HepG2 (cell line): ENCODE data around the gene SECTM1. TPM values are rescaled to one million over a fixed set of nuclear protein-coding genes. Genes with fewer than 3 reads are reported as not detected.

Source experiments
- AKAP8 ChIP-seq: sonication (generic); formaldehyde crosslinking; IDR thresholded peaks from 2 replicates; pipeline ENCODE4 v1.5.1; 2020; ENCODE audit warnings: mild to moderate bottlenecking, missing genetic modification reagents
- ARHGAP35 ChIP-seq: sonication (generic); formaldehyde crosslinking; IDR thresholded peaks from 2 replicates; pipeline ENCODE4 v1.9.0; 2022; ENCODE audit warnings: mild to moderate bottlenecking, inconsistent platforms, moderate library complexity, missing genetic modification reagents, borderline replicate concordance
- ATRX ChIP-seq: sonication (generic); formaldehyde crosslinking; IDR thresholded peaks from 2 replicates; pipeline ENCODE4 v1.4.0; 2020; ENCODE audit warnings: missing genetic modification reagents, borderline replicate concordance
- DPF2 ChIP-seq: sonication (generic); formaldehyde crosslinking; IDR thresholded peaks from 2 replicates; pipeline ENCODE4 v1.4.0; 2020; ENCODE audit warnings: mild to moderate bottlenecking, low read depth, missing genetic modification reagents, borderline replicate concordance
- KDM3A ChIP-seq: IDR thresholded peaks from 2 replicates; pipeline ENCODE4 v1.6.1; 2018; ENCODE audit warnings: low read depth, missing compliant biosample characterization
- MBD4 ChIP-seq: IDR thresholded peaks from 2 replicates; pipeline ENCODE4 v1.6.1; 2012; ENCODE audit warnings: low read length, inconsistent platforms, borderline replicate concordance
- MED8 ChIP-seq: sonication (generic); formaldehyde crosslinking; IDR thresholded peaks from 2 replicates; pipeline ENCODE4 v1.8.1; 2023; ENCODE audit warnings: mild to moderate bottlenecking, missing genetic modification reagents; ENCODE audit not compliant: insufficient replicate concordance
- MXD4 ChIP-seq: IDR thresholded peaks from 2 replicates; pipeline ENCODE4 v1.6.1; 2016; ENCODE audit warnings: mild to moderate bottlenecking, missing biosample characterization, missing genetic modification reagents
- NCOA5 ChIP-seq: sonication (generic); formaldehyde crosslinking; IDR thresholded peaks from 2 replicates; pipeline ENCODE4 v1.4.0; 2020; ENCODE audit warnings: missing genetic modification reagents
- PHF21A ChIP-seq: sonication (generic); formaldehyde crosslinking; IDR thresholded peaks from 2 replicates; pipeline ENCODE4 v1.5.0; 2020; ENCODE audit warnings: mild to moderate bottlenecking, missing genetic modification reagents
- TAF15 ChIP-seq: fragments of 200-400 bp; formaldehyde crosslinking; IDR thresholded peaks from one replicate; pipeline ENCODE4 v1.6.1; 2018; ENCODE audit warnings: mild to moderate bottlenecking, low read depth, low read length; ENCODE audit not compliant: poor library complexity, severe bottlenecking
- YEATS2 ChIP-seq: sonication (generic); formaldehyde crosslinking; IDR thresholded peaks from 2 replicates; pipeline ENCODE4 v1.4.0; 2020; ENCODE audit warnings: missing genetic modification reagents, borderline replicate concordance
- ZBTB10 ChIP-seq: sonication (generic); formaldehyde crosslinking; IDR thresholded peaks from 2 replicates; pipeline ENCODE4 v1.4.0; 2020; ENCODE audit warnings: missing genetic modification reagents, borderline replicate concordance
- ZBTB26 ChIP-seq: IDR thresholded peaks from 2 replicates; pipeline ENCODE4 v1.6.1; 2016; ENCODE audit warnings: missing compliant biosample characterization, missing genetic modification reagents, borderline replicate concordance
- ZBTB44 ChIP-seq: sonication (generic); formaldehyde crosslinking; IDR thresholded peaks from 2 replicates; pipeline ENCODE4 v1.4.0; 2020; ENCODE audit warnings: missing genetic modification reagents
- ZFP91 ChIP-seq: sonication (generic); formaldehyde crosslinking; IDR thresholded peaks from 2 replicates; pipeline ENCODE4 v1.9.0; 2022; ENCODE audit warnings: missing genetic modification reagents, mild to moderate bottlenecking, borderline replicate concordance
- ZKSCAN8 ChIP-seq: IDR thresholded peaks from 2 replicates; pipeline ENCODE4 v1.6.1; 2016; ENCODE audit warnings: borderline replicate concordance, missing genetic modification reagents, missing compliant biosample characterization
- ZNF12 ChIP-seq: sonication (generic); formaldehyde crosslinking; IDR thresholded peaks from 2 replicates; pipeline ENCODE4 v1.5.0; 2020; ENCODE audit warnings: missing genetic modification reagents
- ZNF225 ChIP-seq: sonication (generic); formaldehyde crosslinking; IDR thresholded peaks from 2 replicates; pipeline ENCODE4 v1.4.0; 2020; ENCODE audit warnings: mild to moderate bottlenecking, missing genetic modification reagents
- ZNF432 ChIP-seq: sonication (generic); formaldehyde crosslinking; IDR thresholded peaks from 2 replicates; pipeline ENCODE4 v1.5.0; 2020; ENCODE audit warnings: missing genetic modification reagents, mild to moderate bottlenecking, borderline replicate concordance
- ZNF850 ChIP-seq: sonication (generic); formaldehyde crosslinking; conservative IDR thresholded peaks from 2 replicates; pipeline ENCODE4 v1.9.0; 2021; ENCODE audit warnings: mild to moderate bottlenecking, missing genetic modification reagents
- polyA plus RNA-seq, 8 experiments: library from polyadenylated mRNA; depleted of rRNA in 3 of 8; stranded (reverse) in 7 of 8; unstranded in 1 of 8; fragments of >200 nt; fragmentation: Illumina TruSeq in 4 of 8; extraction: Trizol in 4 of 8; gene quantifications; 2 replicates each; pipeline versions ENCODE4 v1.2.1 to v1.2.3, GENCODE V29; 2011 to 2016; ENCODE audit warnings: low read depth in 4 of 8, missing spikeins in 1 of 8, mixed read lengths in 1 of 8; ENCODE audit not compliant: insufficient read depth in 1 of 8
- total RNA-seq, 5 experiments: library from RNA; depleted of rRNA; stranded (reverse); fragments of >200 nt; fragmentation: Illumina TruSeq; extraction: Trizol; gene quantifications; 2 replicates each; pipeline ENCODE4 v1.2.3, GENCODE V29; 2016; ENCODE audit warnings: low read depth in 1 of 5

Gene SECTM1
- total and polyA plus RNA-seq, 2 of the 13 experiments (the other 11 are each of a cell fraction or from before 2014, with no cell fraction given): 3.5 to 5.3 TPM

GRCh38 chr17:82370471-82371332, 37.1 kb upstream of the SECTM1 start (continued):
- TF ChIP-seq ZBTB44 (CRISPR knock-in tag): peak; percentile 70
- TF ChIP-seq NCOA5 (CRISPR knock-in tag): no peak
- TF ChIP-seq ATRX (CRISPR knock-in tag): no peak
- TF ChIP-seq ZKSCAN8 (CRISPR knock-in tag): peak; percentile 53; the same call in 1 of the 2 replicates
- peak; percentile 71 for TF ChIP-seq ZNF12
- TF ChIP-seq ZFP91 (CRISPR knock-in tag): peak; percentile 78
- peak; percentile 95 for TF ChIP-seq ZBTB10 (CRISPR knock-in tag)
- TF ChIP-seq TAF15: no peak
- TF ChIP-seq ZNF432 (CRISPR knock-in tag): no peak
- TF ChIP-seq PHF21A (CRISPR knock-in tag): peak; percentile 85
- 0 out of 2 replicates have a peak, but pooled peaks have one; percentile 35 for TF ChIP-seq DPF2
- TF ChIP-seq MED8 (CRISPR knock-in tag): peak; percentile 41
- TF ChIP-seq KDM3A: no peak
- TF ChIP-seq MXD4 (CRISPR knock-in tag): peak; percentile 76
- no peak for TF ChIP-seq AKAP8 (CRISPR knock-in tag)
- TF ChIP-seq ZNF850: no peak
- TF ChIP-seq ZBTB26: 0 out of 2 replicates have a peak, but pooled peaks have one; percentile 60
- peak; percentile 79; the same call in 1 of the 2 replicates for TF ChIP-seq ZNF225 (CRISPR knock-in tag)
- TF ChIP-seq YEATS2 (CRISPR knock-in tag): peak; percentile 49; the same call in 1 of the 2 replicates
- TF ChIP-seq ARHGAP35: peak; percentile 87; the same call in 1 of the 2 replicates
- TF ChIP-seq MBD4: no peak
